Right atrium auricular region (tissue), 2 donors: ENCODE data around the gene RIPOR3. TPM values are rescaled to one million over a fixed set of nuclear protein-coding genes. Genes with fewer than 3 reads are reported as not detected.

Experiments used
- DNase-seq: peaks from one replicate; pipeline ENCODE4 v3.0.0-alpha.2; 2019; ENCODE audit warnings: low spot score
- H3K27ac ChIP-seq, 2 donors: fragments of 200-600 bp; sonication (generic); 1 replicate in 1 of 2; 2 replicates in 1 of 2; pipeline ENCODE4 v1.5.1; 2016 to 2019
- H3K27me3 ChIP-seq, 2 donors: fragments of 200-600 bp; sonication (generic); one replicate each; pipeline versions ENCODE4 v1.5.1 to v1.6.0; 2017 to 2019
- H3K36me3 ChIP-seq: fragments of 200-600 bp; sonication (generic); one replicate; pipeline ENCODE4 v1.5.1; 2016
- H3K4me1 ChIP-seq, 2 donors: fragments of 200-600 bp; sonication (generic); one replicate each; pipeline versions ENCODE4 v1.5.1 to v1.6.0; 2017 to 2019
- H3K4me3 ChIP-seq, 2 donors: fragments of 200-600 bp; sonication (generic); 1 replicate in 1 of 2; 2 replicates in 1 of 2; pipeline ENCODE4 v1.5.1; 2017 to 2019; ENCODE audit warnings: mild to moderate bottlenecking in 1 of 2, moderate library complexity in 1 of 2
- H3K9me3 ChIP-seq, 2 donors: fragments of 200-600 bp; sonication (generic); one replicate each; pipeline ENCODE4 v1.5.1; 2019
- CTCF ChIP-seq, 2 donors: fragments of 200-600 bp; sonication (generic); IDR thresholded peaks; one replicate each; pipeline ENCODE4 v1.5.1; 2019; ENCODE audit warnings: antibody characterized with exemption in 2 of 2
- total RNA-seq, 2 donors: library from RNA; depleted of rRNA; stranded (reverse); fragments of >200 nt; gene quantifications; one replicate each; pipeline ENCODE4 v1.1.0, GENCODE V29; 2016

RIPOR3 gene
- total RNA-seq, 2 donors from 2014 or later = 2.9 to 4.7 TPM

- no peak for DNase-seq
- Histone ChIP-seq H3K4me1 (peaks cover 0 to 31% of the 10 kb centered on the region in 2 donors), H3K36me3 (no peaks in the 10 kb centered on the region), H3K27me3 (no peaks in the 10 kb centered on the region), H3K4me3 (no peak overlapping the region), H3K27ac (no peak overlapping the region), H3K9me3 (no peaks in the 10 kb centered on the region)
- TF ChIP-seq CTCF (IDR thresholded peaks at IDR 0.05) = no peak
Measured at GRCh38 chr20:50597406-50597969, 93.9 kb downstream of the RIPOR3 start.

- Histone ChIP-seq H3K4me3 (no peak overlapping the region), H3K27ac (no peak overlapping the region), H3K27me3 (no peaks in the 10 kb centered on the region), H3K4me1 (peaks cover 0 to 39% of the 10 kb centered on the region in 2 donors), H3K9me3 (no peaks in the 10 kb centered on the region), H3K36me3 (no peaks in the 10 kb centered on the region)
- no peak for DNase-seq
- no peak for TF ChIP-seq CTCF (IDR thresholded peaks at IDR 0.05)
Measured at GRCh38 chr20:50596694-50597021, 94.7 kb downstream of the RIPOR3 start.

GRCh38 chr20:50595988-50596693, 95.2 kb downstream of the RIPOR3 start:
- Histone ChIP-seq H3K4me1 (peaks cover 0 to 42% of the 10 kb centered on the region in 2 donors), H3K27me3 (no peaks in the 10 kb centered on the region), H3K9me3 (no peaks in the 10 kb centered on the region), H3K4me3 (no peak overlapping the region), H3K36me3 (no peaks in the 10 kb centered on the region), H3K27ac (no peak overlapping the region)
- no peak for TF ChIP-seq CTCF (IDR thresholded peaks at IDR 0.05)
- no peak for DNase-seq

- no peak for TF ChIP-seq CTCF (IDR thresholded peaks at IDR 0.05)
- Histone ChIP-seq H3K27me3 (no peaks in the 10 kb centered on the region), H3K27ac (no peak overlapping the region), H3K9me3 (no peaks in the 10 kb centered on the region), H3K4me3 (no peak overlapping the region), H3K36me3 (no peaks in the 10 kb centered on the region), H3K4me1 (peaks cover 0 to 42% of the 10 kb centered on the region in 2 donors)
- no peak for DNase-seq
Measured at GRCh38 chr20:50595433-50595895, 95.9 kb downstream of the RIPOR3 start.

- H3K27ac ChIP-seq = no peak overlapping the region
- no peak overlapping the region for H3K4me3 ChIP-seq
- peaks cover 0 to 42% of the 10 kb centered on the region in 2 donors for H3K4me1 ChIP-seq
- no peak for DNase-seq
- TF ChIP-seq CTCF (IDR thresholded peaks at IDR 0.05) = no peak
- H3K9me3 ChIP-seq = no peaks in the 10 kb centered on the region
- no peaks in the 10 kb centered on the region for H3K36me3 ChIP-seq
- no peaks in the 10 kb centered on the region for H3K27me3 ChIP-seq
Measured at GRCh38 chr20:50594591-50595432, 96.5 kb downstream of the RIPOR3 start.
